GM19324 (cell line): ENCODE measurements around the gene ACSS3.
"Not testable (repeated sequence)": the region's sequence is repeated elsewhere in the genome, so short reads cannot be mapped to it uniquely, and the experiment has no call there.

Source experiments
- ATAC-seq: cut with Tn5 transposase; IDR thresholded peaks from one replicate; pipeline ENCODE4 v1.9.1; 2021; ENCODE audit warnings: mild to moderate bottlenecking, moderate library complexity; ENCODE audit not compliant: unreplicated experiment, low FRiP score

ACSS3 gene

GRCh38 chr12:81162391-81163136 lies 84.7 kb downstream of the ACSS3 start:
- no peak for ATAC-seq

GRCh38 chr12:81164827-81165226 lies 86.9 kb downstream of the ACSS3 start:
- ATAC-seq = no peak

- no peak for ATAC-seq
These were observed 88.9 kb downstream of the ACSS3 start for GRCh38 chr12:81166790-81167189.

DNA sequence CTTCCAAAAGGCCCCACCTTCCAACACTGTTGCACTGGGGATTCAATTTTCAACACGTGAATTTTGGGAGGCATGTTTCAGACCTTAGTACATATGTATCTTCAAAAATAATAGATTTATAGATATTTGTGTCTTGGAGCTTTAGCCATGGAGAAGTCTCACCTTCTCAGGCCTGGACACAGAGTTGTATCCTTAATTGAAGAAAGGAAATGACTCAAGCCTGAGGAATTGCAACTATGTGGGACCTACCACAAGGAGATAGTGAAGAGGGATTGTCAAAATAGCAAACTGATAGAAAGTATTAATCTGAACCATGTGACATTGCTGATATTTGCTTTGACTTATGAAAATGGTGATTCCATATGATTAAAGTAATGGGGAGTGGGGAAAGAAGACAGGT lies 89.8 kb downstream of the ACSS3 start:
- no peak for ATAC-seq

DNA sequence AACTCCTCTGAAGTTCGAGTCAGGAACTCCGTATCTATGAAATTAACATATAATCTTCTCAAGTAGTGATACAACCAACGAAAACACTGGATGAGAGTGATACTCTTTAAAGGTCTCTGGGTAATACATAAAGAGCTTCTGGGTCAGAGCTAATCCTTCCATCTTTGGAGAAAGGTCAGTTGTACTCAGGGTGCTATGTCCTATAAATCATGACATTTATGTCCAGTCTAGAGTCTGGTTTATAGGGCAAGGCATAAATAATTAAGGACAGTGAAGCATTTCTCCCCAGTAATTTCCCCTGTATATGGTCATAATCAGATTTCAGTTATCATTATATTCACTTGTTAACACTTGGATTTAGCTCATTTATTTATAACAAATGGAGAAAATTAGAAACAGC lies 90.6 kb downstream of the ACSS3 start:
- no peak for ATAC-seq

DNA sequence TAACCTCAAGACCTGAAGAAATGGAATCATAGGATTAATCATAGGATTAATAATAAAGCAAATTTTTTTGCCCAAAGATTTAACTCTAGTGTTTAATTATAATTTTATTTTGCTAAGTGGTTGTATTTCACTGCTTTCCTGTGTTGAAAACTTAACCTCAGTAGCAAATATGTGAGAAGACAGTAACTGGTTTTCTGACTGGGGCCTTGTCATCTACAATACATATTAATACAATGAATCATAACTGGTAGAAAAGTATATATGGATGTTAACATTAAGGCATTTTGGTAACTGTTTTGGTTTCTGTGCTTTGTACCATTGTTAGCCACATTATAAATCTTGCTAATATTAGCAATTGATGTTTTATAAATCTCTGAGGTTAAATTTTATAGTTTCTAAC lies 92.2 kb downstream of the ACSS3 start:
- ATAC-seq = no peak

DNA sequence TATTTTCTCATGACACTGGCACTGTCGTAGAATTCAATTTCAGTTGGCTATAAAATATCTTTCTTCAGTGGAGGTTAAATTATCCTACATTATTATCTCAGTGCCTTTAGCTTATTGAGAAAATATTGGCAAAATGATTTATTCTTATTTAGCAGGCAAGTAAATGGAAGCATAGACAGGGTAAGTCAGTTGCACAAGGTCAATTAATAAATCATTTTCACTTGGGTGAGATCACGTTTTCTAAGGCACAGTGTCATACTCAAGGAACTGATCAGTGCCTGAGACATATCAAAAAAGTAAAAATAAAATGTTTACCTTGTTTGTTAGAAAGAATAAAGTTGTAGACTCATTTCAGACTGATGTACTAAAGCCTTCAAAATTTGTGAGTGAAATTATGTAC lies 95.0 kb downstream of the ACSS3 start:
- ATAC-seq = no peak

- no peak for ATAC-seq
These were observed 96.8 kb downstream of the ACSS3 start for GRCh38 chr12:81174664-81175063.

DNA sequence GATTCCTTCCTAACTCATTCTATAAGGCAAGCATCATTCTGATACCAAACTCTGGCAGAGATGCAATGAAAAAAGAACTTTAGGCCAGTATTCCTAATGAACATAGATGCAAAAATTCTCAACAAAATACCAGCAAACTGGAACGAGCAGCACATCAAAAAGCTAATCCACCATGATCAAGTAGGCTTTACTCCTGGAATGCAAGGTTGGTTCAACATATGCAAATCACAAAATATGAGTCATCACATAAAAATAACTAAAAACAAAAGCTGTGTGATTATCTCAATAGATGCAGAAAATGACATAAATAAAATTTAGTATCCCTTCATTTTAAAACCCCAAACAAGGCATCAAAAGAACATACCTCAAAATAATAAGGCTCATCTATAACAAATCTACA lies 98.9 kb downstream of the ACSS3 start:
- no peak for ATAC-seq

DNA sequence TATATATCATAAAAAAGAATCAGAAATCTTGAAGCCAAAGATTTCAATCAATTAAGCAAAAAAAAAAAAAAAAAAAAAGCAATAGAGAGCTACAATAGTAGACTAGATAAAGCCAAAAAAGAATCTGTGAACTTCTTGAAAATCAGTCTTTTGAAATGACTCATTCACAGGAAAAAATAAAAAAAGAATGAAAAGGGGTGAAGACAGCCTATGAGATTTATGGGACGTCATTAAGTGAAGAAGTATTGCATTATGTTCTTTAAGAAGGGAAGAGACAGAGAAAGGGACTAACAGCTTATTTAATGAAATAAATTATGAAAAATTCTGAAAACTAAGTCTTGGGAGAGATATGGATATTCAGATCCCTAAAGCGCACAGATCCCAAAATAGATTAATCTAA lies 103.8 kb downstream of the ACSS3 start:
- ATAC-seq = no peak

- ATAC-seq = no peak
These were observed 109.8 kb downstream of the ACSS3 start for GRCh38 chr12:81187686-81188085.

DNA sequence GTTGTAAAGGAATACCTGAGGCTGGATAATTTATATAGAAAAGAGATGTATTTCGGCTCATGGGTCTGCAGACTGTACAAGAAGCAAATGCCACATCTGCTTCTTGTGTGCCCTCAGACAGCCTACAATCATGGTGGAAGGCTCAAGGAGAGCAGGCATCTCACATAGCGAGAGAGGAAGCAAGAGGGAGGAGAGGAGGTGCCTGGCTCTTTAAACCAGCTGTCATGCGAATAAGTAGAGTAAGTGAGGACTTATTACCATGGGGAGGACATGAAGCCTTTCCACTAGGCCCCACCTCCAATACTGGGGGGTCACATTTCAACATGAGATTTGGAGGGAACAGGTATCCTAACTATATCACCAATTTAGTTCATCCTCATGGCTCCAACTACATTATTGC lies 118.7 kb downstream of the ACSS3 start:
- ATAC-seq = no peak

DNA sequence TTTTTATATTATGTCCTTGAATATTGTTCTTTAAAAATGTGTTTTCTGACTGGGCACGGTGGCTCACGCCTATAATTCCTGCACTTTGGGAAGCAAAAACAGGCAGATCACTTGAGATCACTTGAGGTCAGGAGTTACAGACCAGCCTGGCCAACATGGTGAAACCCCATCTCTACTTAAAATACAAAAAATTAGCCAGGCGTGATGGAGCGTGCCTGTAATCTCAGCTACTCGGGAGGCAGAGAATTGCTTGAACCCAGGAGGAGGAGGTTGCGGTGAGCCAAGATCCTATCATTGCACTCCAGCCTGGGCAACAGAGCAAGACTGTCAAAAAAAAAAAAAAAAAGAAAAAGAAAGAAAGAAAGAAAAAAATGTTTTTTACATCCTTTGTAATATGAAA lies 122.7 kb downstream of the ACSS3 start:
- ATAC-seq = not testable (repeated sequence)

DNA sequence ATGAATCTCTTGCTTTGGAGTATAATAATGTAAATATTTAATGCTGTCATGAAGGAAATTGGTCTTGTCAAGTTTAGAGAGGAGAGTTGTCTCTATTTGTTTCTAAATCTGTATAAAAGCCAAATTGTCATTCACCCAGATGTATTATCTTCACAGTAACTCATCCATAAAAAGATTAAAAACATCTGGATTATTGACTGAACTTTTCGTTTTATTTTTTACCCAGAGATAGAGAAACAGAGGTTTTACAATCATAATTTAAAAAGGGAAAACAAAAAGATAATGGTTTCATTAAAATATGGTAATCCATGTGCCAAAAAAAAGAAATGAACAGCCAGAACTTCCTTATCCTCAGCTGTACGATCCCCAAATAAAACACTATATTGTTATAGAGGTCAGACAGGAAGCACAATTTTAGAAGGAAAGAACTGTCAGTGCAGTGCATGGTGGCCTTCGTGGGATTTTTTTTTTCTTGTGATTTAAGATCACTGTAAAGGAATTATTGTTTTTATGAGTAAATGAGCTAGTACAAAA lies 125.9 kb downstream of the ACSS3 start:
- ATAC-seq = no peak

GRCh38 chr12:81205416-81205815 lies 127.5 kb downstream of the ACSS3 start:
- ATAC-seq = no peak

DNA sequence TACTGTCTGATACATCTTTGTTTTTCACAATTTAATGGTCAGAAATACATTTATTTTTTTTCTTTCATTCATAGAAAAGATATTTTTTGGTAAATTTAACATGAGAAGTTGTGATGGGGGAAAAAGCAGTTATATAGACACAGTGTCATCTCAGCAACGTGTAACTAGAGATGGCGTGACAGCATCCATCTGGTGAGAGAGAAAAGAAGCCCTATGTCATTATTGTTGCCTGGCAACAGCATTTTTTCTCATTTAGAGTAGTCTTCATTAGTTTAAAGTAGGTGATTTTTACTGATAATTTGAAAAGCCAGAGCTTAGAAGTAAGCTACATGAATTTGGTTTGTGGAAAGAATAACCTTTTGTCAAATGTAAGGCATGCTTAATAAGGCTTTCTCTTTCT lies 128.6 kb downstream of the ACSS3 start:
- ATAC-seq = no peak

DNA sequence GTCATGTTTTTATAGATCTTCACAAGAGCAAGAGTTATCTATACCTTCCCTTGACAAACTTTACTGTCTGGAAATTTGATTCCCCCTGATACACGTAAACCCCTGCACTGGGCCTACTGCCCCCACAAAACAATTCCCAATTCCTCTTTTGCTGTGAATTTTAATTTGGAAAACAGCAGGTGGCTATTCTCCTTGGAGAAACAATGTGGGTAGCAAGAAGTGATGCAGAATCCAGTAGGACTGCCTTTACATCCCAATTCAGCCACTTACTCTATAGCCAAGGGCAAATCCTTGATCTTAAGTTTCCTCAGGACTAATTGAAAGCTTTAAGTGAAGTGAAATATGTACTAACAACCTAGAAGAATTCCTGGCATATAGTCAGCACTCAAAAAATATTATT lies 129.3 kb downstream of the ACSS3 start:
- no peak for ATAC-seq

DNA sequence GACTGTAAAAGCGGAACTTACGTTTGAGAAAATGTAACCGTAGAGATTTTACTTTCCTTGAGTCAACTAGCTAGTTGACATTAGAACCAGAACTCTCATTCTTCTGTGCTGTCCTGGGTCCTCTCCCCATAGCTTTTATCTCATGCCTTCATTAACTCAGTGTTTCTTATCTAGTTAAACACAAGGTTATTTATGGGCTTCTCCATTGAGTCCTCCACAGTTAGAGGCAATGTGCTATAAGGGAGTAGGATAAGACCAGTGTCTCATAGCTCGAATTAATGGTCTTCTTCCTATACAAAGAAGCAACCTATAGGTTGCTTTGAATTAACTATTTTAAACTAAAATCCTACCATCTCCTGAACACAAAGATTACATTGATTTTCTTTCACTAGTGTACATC lies 129.8 kb downstream of the ACSS3 start:
- ATAC-seq = no peak

DNA sequence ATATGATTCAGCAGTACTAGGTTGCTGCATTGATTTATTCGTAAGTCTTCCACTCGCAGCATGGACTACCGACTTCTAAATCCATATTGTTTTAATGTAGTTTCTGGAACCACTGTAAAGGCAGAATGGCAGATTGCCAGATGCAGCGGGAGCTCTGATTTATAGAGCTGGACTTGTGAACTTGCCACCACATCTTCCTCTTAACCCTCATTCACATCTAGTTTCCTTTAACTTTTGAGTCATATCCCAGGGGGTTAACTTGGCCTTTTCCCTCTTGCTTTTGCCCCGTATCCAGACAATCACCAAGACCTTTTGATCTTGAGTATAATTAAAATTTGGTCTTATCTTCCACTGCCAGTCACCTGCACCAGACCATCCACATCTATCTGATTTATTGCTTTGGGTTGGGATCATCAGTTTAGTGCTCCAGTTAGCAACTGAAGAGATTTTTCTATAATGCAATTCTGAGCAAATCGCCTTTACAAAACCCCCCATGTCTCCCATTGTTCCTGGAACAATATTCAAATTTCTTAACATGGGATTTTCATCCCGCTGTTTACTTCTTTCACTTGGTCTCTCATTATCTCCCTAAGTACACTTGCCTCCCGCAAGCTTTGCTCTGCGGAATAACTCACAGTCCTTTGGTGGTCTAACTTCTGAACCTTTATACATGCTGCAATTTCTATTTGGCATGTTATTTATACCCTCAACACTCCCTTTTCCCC lies 130.5 kb downstream of the ACSS3 start:
- no peak for ATAC-seq

DNA sequence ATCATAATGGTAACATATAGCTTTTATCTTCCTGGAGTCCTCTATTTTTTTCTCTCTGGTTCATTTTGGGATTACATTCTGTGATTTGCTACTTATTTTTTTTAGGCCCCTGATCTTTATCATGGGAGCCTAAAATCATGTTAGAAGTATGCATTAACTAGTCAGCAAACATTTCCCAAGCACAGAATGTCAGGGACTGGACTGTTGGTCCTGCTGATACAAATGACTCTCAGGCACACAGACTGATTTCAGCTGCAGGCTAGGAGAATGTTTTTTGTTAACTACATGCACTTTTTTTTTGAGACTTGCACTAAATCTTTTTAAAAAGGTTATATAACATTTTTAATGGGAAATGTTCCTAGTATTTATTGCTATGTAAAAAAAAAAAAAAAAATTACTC lies 131.1 kb downstream of the ACSS3 start:
- ATAC-seq = no peak

DNA sequence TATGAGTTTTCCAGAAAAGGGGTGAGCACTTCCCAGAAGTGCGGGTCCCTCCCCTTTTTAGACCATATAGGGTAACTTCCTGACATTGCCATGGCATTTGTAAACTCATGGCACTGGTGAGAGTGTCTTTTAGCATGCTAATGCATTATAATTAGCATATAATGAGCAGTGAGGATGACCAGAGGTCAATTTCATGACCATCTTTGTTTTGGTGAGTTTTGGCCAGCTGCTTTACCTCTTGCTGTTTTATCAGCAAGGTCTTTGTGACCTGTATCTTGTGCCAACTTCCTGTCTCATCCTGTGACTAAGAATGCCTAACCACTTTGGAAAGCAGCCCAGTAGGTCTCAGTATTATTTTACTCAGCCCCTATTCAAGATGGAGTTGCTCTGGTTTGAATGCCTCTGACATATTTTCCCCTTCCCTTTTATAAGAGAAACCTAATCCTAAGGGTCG lies 131.9 kb downstream of the ACSS3 start:
- ATAC-seq = not testable (repeated sequence)

GRCh38 chr12:81211306-81211705 lies 133.4 kb downstream of the ACSS3 start:
- no peak for ATAC-seq
